Measurements from ENCODE around the gene CCDC78. TPM values are rescaled to one million over a fixed set of nuclear protein-coding genes. Genes with fewer than 3 reads are reported as not detected.

Gene CCDC78
- total and polyA plus RNA-seq, 2 experiments from 2014 or later: 10.5 to 12.6 TPM

DNA sequence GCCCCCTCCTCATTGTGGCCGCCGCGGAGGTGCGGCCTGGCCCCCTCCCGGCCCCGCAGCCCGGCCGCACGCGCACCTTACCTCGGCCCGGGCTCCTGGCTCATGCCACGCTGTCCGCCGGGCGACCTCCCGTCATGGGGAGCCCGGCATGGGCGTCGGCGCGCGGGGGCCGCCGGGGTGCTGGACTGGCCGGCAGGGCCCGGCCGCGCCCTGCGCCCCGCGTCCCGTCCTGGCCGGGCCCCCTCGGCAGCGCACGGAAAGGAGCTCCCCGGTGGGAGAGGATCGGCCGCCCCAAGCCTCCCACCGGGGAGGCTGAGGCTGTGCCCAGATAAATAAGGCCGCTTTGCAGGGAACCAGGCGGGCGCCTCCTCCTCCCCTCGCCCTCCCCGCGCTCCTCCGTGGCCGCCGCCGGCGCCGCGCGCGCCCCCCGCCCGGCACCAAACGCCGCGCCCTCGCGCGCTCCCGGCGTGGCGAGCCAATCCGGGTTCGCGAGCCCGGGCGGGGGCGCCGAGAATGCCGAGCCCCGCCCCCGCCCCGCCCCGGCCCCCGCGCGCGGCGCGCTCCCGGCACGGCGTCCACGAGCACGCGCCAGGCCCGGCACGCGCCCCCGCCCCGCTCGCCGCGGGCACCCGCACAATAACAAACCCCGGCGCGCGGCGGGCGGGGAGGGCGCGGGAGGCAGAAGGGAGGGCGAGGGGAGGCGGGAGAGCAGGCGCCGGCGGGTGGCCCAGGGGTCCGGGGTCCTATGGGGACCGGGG is 20.6 kb downstream of the CCDC78 start, which contains the start of gene FBXL16 (continued):
- no peak for TF ChIP-seq CTCF (conservative IDR thresholded peaks at IDR 0.05; ENCODE audit: low read depth in 2 of 2)
- TF ChIP-seq ZNF114 (CRISPR knock-in tag; IDR thresholded peaks at IDR 0.05): no peak
- no peak for TF ChIP-seq ZNF331 (CRISPR knock-in tag; IDR thresholded peaks at IDR 0.05; ENCODE audit: low read depth)
- TF ChIP-seq ETS1 (IDR thresholded peaks at IDR 0.05): no peak
- no peak for TF ChIP-seq EZH2phosphoT487 (IDR thresholded peaks at IDR 0.05; ENCODE audit: unreplicated experiment)
- TF ChIP-seq CREB1 (CRISPR knock-in tag; IDR thresholded peaks at IDR 0.05; ENCODE audit: low read depth): no peak
- TF ChIP-seq NANOG (IDR thresholded peaks at IDR 0.05; ENCODE audit: borderline replicate concordance): no peak

DNA sequence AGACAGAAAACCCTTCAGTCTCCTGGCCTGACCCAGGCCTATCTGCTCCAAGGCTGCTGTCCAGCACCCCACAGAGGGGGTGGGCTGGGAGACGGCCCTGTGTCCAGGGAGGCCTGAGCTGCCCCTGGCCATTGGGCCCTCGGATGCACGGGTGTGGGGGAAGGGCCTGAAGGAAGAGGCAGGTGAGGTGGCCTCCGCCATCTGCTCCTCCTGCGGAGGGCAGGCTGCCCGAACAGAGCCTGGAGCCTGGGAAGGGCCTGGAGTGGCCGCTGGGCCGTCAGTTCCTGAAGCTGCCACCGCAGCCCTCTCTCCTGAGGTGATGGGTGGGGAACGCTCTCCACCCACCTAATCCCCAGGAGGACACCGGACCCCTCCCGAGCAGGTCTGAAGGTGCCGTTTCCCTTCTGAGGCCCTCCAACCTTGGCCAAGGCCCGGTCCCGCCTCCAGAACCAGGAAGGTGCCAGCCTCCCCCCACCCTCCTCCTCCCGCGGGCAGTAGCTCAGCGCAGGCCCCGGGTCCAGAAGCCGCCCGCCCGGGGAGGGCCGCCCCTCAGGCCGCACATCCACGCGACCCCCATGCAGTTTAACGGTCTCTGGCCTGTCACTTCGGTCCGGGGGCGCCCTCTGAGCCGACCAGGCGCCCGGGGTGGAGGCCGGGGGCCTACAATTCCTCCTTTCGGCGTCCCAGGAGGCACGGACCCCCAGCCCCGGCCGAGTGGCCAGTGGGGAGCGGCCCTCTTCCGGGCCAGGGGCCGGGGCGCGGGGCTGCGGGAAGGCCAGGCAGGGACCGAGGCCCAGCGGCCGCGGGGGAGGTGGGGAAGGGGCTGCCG is 21.5 kb downstream of the CCDC78 start:
- Histone ChIP-seq H3K27me3 (ENCODE audit: insufficient read depth) (peaks cover 92% of the 10 kb centered on the region), H3F3A (replicated peaks; ENCODE audit: low read depth) (0 out of 2 replicates have a peak, but pooled peaks cover 6% of the 10 kb centered on the region), H3K79me2 (replicated peaks; ENCODE audit: insufficient read depth) (no peaks in the 10 kb centered on the region), H3K27ac (ENCODE audit: low read depth) (no peak overlapping the region), H3K4me2 (peak overlapping the region; percentile 80), H2AFZ (no peak overlapping the region), H3K4me3 (peak overlapping the region; percentile 57), H3K4me1 (ENCODE audit: insufficient read depth) (no peaks in the 10 kb centered on the region), H3K9me2 (ENCODE audit: insufficient read depth) (no peaks in the 10 kb centered on the region), H3K36me3 (ENCODE audit: insufficient read depth) (no peaks in the 10 kb centered on the region), H4K20me1 (replicated peaks; ENCODE audit: insufficient read depth) (no peaks in the 10 kb centered on the region; the same call in 1 of the 2 replicates)
- Mint-ChIP-seq H3K36me3 (ENCODE audit: low read depth) (no peaks in the 10 kb centered on the region), H3K27me3 (ENCODE audit: insufficient read depth, low read depth, poor library complexity) (peaks cover 79% of the 10 kb centered on the region), H3K4me1 (no peaks in the 10 kb centered on the region), H3K4me3 (peak overlapping the region; percentile 48; the same call in 2 of the 3 replicates), H3K9me3 (no peaks in the 10 kb centered on the region; the same call in 2 of the 3 replicates), H3K27ac (no peak overlapping the region)
- DNase-seq (ENCODE audit: low spot score) (no peak), ATAC-seq (peak; percentile 2; the same call in 1 of the 3 replicates)
- TF ChIP-seq, protein P1, sequence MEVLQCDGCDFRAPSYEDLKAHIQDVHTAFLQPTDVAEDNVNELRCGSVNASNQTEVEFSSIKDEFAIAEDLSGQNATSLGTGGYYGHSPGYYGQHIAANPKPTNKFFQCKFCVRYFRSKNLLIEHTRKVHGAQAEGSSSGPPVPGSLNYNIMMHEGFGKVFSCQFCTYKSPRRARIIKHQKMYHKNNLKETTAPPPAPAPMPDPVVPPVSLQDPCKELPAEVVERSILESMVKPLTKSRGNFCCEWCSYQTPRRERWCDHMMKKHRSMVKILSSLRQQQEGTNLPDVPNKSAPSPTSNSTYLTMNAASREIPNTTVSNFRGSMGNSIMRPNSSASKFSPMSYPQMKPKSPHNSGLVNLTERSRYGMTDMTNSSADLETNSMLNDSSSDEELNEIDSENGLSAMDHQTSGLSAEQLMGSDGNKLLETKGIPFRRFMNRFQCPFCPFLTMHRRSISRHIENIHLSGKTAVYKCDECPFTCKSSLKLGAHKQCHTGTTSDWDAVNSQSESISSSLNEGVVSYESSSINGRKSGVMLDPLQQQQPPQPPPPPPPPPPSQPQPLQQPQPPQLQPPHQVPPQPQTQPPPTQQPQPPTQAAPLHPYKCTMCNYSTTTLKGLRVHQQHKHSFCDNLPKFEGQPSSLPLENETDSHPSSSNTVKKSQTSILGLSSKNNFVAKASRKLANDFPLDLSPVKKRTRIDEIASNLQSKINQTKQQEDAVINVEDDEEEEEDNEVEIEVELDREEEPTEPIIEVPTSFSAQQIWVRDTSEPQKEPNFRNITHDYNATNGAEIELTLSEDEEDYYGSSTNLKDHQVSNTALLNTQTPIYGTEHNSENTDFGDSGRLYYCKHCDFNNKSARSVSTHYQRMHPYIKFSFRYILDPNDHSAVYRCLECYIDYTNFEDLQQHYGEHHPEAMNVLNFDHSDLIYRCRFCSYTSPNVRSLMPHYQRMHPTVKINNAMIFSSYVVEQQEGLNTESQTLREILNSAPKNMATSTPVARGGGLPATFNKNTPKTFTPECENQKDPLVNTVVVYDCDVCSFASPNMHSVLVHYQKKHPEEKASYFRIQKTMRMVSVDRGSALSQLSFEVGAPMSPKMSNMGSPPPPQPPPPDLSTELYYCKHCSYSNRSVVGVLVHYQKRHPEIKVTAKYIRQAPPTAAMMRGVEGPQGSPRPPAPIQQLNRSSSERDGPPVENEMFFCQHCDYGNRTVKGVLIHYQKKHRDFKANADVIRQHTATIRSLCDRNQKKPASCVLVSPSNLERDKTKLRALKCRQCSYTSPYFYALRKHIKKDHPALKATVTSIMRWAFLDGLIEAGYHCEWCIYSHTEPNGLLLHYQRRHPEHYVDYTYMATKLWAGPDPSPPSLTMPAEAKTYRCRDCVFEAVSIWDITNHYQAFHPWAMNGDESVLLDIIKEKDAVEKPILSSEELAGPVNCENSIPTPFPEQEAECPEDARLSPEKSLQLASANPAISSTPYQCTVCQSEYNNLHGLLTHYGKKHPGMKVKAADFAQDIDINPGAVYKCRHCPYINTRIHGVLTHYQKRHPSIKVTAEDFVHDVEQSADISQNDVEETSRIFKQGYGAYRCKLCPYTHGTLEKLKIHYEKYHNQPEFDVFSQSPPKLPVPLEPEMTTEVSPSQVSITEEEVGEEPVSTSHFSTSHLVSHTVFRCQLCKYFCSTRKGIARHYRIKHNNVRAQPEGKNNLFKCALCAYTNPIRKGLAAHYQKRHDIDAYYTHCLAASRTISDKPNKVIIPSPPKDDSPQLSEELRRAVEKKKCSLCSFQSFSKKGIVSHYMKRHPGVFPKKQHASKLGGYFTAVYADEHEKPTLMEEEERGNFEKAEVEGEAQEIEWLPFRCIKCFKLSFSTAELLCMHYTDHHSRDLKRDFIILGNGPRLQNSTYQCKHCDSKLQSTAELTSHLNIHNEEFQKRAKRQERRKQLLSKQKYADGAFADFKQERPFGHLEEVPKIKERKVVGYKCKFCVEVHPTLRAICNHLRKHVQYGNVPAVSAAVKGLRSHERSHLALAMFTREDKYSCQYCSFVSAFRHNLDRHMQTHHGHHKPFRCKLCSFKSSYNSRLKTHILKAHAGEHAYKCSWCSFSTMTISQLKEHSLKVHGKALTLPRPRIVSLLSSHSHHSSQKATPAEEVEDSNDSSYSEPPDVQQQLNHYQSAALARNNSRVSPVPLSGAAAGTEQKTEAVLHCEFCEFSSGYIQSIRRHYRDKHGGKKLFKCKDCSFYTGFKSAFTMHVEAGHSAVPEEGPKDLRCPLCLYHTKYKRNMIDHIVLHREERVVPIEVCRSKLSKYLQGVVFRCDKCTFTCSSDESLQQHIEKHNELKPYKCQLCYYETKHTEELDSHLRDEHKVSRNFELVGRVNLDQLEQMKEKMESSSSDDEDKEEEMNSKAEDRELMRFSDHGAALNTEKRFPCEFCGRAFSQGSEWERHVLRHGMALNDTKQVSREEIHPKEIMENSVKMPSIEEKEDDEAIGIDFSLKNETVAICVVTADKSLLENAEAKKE (CRISPR knock-in tag; IDR thresholded peaks at IDR 0.05): no peak
- TF ChIP-seq ZNF331 (CRISPR knock-in tag; IDR thresholded peaks at IDR 0.05; ENCODE audit: low read depth) (no peak), STAT1 (IDR thresholded peaks at IDR 0.05; ENCODE audit: unreplicated experiment) (no peak)
- TF ChIP-seq, protein P2, sequence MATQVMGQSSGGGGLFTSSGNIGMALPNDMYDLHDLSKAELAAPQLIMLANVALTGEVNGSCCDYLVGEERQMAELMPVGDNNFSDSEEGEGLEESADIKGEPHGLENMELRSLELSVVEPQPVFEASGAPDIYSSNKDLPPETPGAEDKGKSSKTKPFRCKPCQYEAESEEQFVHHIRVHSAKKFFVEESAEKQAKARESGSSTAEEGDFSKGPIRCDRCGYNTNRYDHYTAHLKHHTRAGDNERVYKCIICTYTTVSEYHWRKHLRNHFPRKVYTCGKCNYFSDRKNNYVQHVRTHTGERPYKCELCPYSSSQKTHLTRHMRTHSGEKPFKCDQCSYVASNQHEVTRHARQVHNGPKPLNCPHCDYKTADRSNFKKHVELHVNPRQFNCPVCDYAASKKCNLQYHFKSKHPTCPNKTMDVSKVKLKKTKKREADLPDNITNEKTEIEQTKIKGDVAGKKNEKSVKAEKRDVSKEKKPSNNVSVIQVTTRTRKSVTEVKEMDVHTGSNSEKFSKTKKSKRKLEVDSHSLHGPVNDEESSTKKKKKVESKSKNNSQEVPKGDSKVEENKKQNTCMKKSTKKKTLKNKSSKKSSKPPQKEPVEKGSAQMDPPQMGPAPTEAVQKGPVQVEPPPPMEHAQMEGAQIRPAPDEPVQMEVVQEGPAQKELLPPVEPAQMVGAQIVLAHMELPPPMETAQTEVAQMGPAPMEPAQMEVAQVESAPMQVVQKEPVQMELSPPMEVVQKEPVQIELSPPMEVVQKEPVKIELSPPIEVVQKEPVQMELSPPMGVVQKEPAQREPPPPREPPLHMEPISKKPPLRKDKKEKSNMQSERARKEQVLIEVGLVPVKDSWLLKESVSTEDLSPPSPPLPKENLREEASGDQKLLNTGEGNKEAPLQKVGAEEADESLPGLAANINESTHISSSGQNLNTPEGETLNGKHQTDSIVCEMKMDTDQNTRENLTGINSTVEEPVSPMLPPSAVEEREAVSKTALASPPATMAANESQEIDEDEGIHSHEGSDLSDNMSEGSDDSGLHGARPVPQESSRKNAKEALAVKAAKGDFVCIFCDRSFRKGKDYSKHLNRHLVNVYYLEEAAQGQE (IDR thresholded peaks at IDR 0.05; ENCODE audit: unreplicated experiment): peak; percentile 48

Measured in GM23338 (cell line).